ENCODE results near the gene STK32B.

The STK32B gene

DNA sequence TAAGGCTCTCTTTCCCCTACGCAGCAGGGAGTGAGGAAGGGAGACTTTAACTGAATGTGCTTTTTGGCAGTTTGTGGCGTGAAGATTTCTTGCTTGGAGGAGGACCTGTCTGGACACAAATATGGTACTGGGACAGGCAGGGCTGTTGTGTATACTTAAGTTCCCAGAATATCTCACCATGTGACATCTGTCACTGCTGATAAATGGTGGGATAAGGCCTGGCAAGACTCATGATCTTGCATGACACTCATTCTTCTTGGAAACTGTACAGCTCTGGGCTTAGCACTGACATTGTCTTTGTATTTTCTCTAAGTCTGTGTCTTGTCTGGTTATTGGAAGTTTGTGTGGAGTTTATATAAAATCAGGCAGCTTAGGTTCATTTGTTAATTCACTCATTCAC is 93.1 kb downstream of the STK32B start:
- no peak overlapping the region for H3K4me3 ChIP-seq (ENCODE audit: low read length)
- DNase-seq (ENCODE audit: low read depth), result no peak
- TF ChIP-seq, protein P1, sequence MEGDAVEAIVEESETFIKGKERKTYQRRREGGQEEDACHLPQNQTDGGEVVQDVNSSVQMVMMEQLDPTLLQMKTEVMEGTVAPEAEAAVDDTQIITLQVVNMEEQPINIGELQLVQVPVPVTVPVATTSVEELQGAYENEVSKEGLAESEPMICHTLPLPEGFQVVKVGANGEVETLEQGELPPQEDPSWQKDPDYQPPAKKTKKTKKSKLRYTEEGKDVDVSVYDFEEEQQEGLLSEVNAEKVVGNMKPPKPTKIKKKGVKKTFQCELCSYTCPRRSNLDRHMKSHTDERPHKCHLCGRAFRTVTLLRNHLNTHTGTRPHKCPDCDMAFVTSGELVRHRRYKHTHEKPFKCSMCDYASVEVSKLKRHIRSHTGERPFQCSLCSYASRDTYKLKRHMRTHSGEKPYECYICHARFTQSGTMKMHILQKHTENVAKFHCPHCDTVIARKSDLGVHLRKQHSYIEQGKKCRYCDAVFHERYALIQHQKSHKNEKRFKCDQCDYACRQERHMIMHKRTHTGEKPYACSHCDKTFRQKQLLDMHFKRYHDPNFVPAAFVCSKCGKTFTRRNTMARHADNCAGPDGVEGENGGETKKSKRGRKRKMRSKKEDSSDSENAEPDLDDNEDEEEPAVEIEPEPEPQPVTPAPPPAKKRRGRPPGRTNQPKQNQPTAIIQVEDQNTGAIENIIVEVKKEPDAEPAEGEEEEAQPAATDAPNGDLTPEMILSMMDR (conservative IDR thresholded peaks at IDR 0.05; ENCODE audit: low read depth, low read length), result no peak

DNA sequence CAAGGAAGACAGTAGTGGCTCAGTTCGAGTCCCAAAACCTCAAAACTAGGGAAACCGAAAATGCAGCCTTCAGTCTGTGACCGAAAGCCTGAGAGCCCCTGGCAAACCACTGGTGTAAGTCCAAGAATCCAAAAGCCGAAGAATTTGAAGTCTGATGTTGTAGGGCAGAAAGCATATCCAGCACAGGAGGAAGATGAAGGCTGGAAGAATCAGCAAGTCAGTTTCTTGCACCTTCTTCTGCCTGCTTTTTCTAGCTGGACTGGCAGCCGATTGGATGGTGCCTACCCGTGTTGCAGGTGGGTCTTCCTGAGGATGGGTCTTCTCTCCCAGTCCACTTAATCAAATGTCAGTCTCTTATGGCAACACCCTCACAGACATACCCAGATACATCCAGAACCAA is 95.0 kb downstream of the STK32B start:
- TF ChIP-seq, protein P1 (conservative IDR thresholded peaks at IDR 0.05; ENCODE audit: low read depth, low read length), result no peak
- H3K4me3 ChIP-seq (ENCODE audit: low read length), result no peak overlapping the region
- no peak for DNase-seq (ENCODE audit: low read depth)

DNA sequence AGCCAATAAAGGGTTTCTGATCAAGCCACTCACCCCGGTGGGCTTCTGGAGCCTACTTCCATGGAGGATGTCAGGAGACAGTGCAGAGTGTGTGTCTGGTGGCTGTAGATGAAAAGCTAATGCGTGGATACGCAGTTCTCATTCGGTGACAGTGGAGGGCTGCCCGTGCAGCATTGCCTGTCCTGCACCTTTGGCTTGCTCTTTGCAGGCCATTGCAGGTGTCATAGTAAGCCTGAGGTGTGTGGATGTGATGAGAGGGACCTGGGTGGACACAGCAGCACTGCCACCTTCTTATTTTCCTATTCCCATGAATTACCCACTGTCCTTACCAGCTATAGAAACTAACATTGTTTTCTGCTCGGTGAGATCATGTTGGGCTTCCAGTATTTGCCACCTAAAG is 101.2 kb downstream of the STK32B start:
- TF ChIP-seq, protein P1 (conservative IDR thresholded peaks at IDR 0.05; ENCODE audit: low read depth, low read length), result no peak

DNA sequence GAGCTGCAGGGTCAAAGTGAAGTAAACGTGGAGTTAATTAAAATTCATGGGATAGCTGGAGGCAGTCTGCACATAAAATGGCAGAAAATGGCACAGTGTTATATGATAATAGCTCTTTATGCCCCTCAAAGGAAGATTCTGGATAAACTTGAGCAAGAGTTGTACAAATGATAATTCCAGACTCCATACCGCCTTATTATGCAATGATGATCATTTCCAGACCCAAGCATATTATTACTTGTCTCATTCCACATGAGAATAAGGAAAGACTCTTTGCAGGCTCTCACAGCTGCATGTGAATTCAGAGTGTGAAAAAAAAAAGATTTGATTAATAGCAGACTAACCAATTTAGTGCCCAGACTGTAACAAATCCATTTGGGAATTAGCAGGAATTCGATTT is 105.4 kb downstream of the STK32B start:
- no peak for DNase-seq (ENCODE audit: low read depth)
- TF ChIP-seq, protein P1 (conservative IDR thresholded peaks at IDR 0.05; ENCODE audit: low read depth, low read length), result no peak
- no peak overlapping the region for H3K4me3 ChIP-seq (ENCODE audit: low read length)

More for the DNA sequence above, 101.2 kb downstream of the STK32B start:
- DNase-seq (ENCODE audit: low read depth), result no peak
- H3K4me3 ChIP-seq (ENCODE audit: low read length), result no peak overlapping the region

DNA sequence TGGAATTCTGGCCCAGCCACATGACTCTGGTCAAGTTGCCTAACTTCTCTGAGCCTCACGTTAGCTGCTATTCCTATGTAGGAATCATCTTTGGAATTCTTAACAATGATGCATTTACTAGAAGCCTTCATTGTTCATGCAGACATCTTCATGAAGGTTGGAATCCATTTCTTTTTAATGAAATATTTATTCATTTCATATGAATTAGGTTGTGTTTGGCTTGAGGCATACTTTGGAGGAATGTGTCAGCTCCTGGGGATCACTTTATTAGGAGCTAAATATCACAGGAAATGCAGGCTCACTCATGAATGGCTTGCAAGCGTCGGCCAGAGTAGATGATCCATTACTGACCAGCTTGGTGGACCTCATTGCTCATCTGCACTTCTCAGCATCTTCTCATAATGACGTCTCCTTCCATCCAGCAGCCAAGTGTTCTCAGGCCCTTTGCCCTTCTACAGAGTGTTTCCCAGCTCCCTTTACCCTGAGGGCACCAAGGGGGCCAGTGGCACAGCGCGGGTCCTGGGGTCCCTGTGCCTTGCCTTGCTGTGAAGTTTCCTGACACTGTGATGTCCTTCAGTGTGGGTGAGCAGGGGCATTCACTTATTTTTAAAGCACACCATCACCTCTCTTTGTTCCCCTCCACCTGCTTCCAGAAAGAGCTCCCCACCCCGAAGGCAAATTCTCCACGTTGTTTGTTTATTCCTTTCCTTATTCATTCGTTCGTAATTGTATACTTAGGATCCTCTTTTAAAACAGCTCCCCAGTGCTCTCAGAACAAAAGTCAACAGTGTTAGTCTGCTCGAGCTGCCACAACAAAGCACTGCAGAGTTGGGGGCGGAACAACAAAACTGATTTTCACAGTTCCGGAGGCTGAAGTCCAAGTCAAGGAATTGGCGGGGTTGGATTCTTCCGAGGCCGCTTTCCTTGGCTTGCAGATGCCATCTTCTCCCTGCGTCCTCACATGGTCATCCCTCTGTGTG is 106.8 kb downstream of the STK32B start:
- TF ChIP-seq, protein P1 (conservative IDR thresholded peaks at IDR 0.05; ENCODE audit: low read depth, low read length), result no peak
- no peak for DNase-seq (ENCODE audit: low read depth)
- H3K4me3 ChIP-seq (ENCODE audit: low read length), result no peak overlapping the region

DNA sequence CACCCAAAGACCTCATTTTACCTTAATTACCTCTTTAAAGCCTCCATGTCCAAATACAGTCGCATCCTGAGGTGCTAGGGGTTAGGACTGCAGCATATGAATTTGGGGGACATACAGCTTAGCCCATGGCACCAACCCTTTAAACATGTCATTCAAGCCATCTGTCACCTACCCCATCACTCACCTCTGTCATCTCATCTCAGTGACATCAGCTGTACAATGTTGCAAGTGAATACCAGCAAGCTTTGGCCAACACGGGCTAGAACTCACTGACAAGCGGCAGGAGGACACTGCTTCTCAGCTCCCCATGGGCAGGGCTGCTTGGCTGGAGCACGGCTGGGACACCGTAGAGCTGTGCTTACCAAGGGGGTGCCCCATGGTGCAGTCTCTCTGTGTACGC is 107.5 kb downstream of the STK32B start:
- no peak overlapping the region for H3K4me3 ChIP-seq (ENCODE audit: low read length)
- DNase-seq (ENCODE audit: low read depth), result no peak
- TF ChIP-seq, protein P1 (conservative IDR thresholded peaks at IDR 0.05; ENCODE audit: low read depth, low read length), result no peak

DNA sequence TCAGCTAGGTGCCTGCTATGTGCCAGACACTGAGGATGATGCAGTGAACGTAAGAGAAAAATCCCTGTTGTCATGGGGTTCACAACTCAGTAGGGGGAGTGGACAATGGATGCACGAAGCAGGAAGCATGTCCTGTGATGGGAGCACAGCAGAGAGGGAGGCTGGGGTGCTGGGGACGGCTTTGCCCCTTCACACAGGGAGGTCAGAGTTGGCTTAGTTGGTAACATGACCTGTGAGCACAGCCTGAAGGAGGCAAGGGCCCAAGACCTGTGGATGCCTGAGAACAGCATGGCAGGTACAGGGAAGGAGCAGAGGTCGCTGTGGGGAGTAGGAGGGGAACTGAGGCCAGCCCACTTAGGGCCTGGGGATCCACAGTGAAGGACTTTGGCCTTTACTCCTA is 109.4 kb downstream of the STK32B start:
- no peak overlapping the region for H3K4me3 ChIP-seq (ENCODE audit: low read length)
- no peak for DNase-seq (ENCODE audit: low read depth)
- TF ChIP-seq, protein P1 (conservative IDR thresholded peaks at IDR 0.05; ENCODE audit: low read depth, low read length), result no peak
